GM23338 (cell line): ENCODE data around the gene TNS3. TPM values are rescaled to one million over a fixed set of nuclear protein-coding genes. Genes with fewer than 3 reads are reported as not detected.

Experiments used
- ATAC-seq: fragments of 200-7000 bp; cut with Tn5 transposase; 3 replicates; pipeline ENCODE4 v1.9.1; 2020
- DNase-seq: peaks from one replicate; pipeline ENCODE4 v3.0.0-alpha.2; 2015; ENCODE audit warnings: low spot score
- H2AFZ ChIP-seq: fragments of 200-600 bp; sonication (generic); 2 replicates; pipeline ENCODE4 v1.8.0; 2016; ENCODE audit warnings: antibody characterized with exemption, mild to moderate bottlenecking, moderate library complexity
- H3F3A ChIP-seq: fragments of 200-600 bp; sonication (generic); replicated peaks from 2 replicates; pipeline ENCODE4 v1.8.0; 2017; ENCODE audit warnings: antibody characterized with exemption, mixed run types, low read depth
- H3K27ac ChIP-seq: fragments of 200-600 bp; sonication (generic); 2 replicates; pipeline ENCODE4 v1.6.1; 2016; ENCODE audit warnings: low read depth
- H3K27me3 ChIP-seq: fragments of 200-600 bp; sonication (generic); 2 replicates; pipeline ENCODE4 v1.8.0; 2016; ENCODE audit warnings: mild to moderate bottlenecking, mixed run types, moderate library complexity; ENCODE audit not compliant: insufficient read depth
- H3K36me3 ChIP-seq: fragments of 200-600 bp; sonication (generic); 2 replicates; pipeline ENCODE4 v1.8.0; 2016; ENCODE audit warnings: mild to moderate bottlenecking; ENCODE audit not compliant: insufficient read depth
- H3K4me1 ChIP-seq: fragments of 200-600 bp; sonication (generic); 2 replicates; pipeline ENCODE4 v1.8.0; 2016; ENCODE audit warnings: mild to moderate bottlenecking, moderate library complexity; ENCODE audit not compliant: insufficient read depth
- H3K4me2 ChIP-seq: fragments of 200-600 bp; sonication (generic); 2 replicates; pipeline ENCODE4 v1.7.1; 2017; ENCODE audit warnings: mixed run types
- H3K4me3 ChIP-seq: fragments of 200-600 bp; sonication (generic); 2 replicates; pipeline ENCODE4 v1.6.1; 2016; ENCODE audit warnings: mixed run types
- H3K79me2 ChIP-seq: fragments of 200-600 bp; sonication (generic); replicated peaks from 2 replicates; pipeline ENCODE4 v1.8.0; 2017; ENCODE audit warnings: mild to moderate bottlenecking; ENCODE audit not compliant: insufficient read depth
- H3K9me2 ChIP-seq: fragments of 200-600 bp; sonication (generic); 2 replicates; pipeline ENCODE4 v1.8.0; 2017; ENCODE audit not compliant: insufficient read depth
- H4K20me1 ChIP-seq: fragments of 200-600 bp; sonication (generic); replicated peaks from 2 replicates; pipeline ENCODE4 v1.8.0; 2017; ENCODE audit warnings: mild to moderate bottlenecking; ENCODE audit not compliant: insufficient read depth
- H3K27ac Mint-ChIP-seq: 2 replicates; pipeline ENCODE4 v1.8.0; 2020; ENCODE audit warnings: inconsistent platforms, mild to moderate bottlenecking, moderate library complexity, mixed read lengths
- H3K27me3 Mint-ChIP-seq: 3 replicates; pipeline ENCODE4 v1.8.0; 2022; ENCODE audit warnings: low read depth, mild to moderate bottlenecking, moderate library complexity, mixed read lengths, inconsistent platforms; ENCODE audit not compliant: insufficient read depth, poor library complexity
- H3K36me3 Mint-ChIP-seq: 3 replicates; pipeline ENCODE4 v1.8.0; 2021; ENCODE audit warnings: low read depth, mild to moderate bottlenecking, inconsistent platforms, moderate library complexity, mixed read lengths
- H3K4me1 Mint-ChIP-seq: 3 replicates; pipeline ENCODE4 v1.8.0; 2020; ENCODE audit warnings: mild to moderate bottlenecking, inconsistent platforms, mixed read lengths
- H3K4me3 Mint-ChIP-seq: 3 replicates; pipeline ENCODE4 v1.8.0; 2021; ENCODE audit warnings: moderate library complexity, mild to moderate bottlenecking, inconsistent platforms, mixed read lengths
- H3K9me3 Mint-ChIP-seq: 3 replicates; pipeline ENCODE4 v1.8.0; 2020; ENCODE audit warnings: moderate library complexity, mild to moderate bottlenecking, inconsistent platforms, mixed read lengths
- CREB1 ChIP-seq: fragments of 250-450 bp; sonication (Bioruptor Pico); IDR thresholded peaks from 2 replicates; pipeline ENCODE4 v1.5.0; 2020; ENCODE audit warnings: low read depth, mild to moderate bottlenecking, moderate library complexity
- EZH2 ChIP-seq: fragments of 200-600 bp; sonication (generic); IDR thresholded peaks from one replicate; pipeline ENCODE4 v1.8.0; 2017; ENCODE audit warnings: antibody characterized with exemption, mild to moderate bottlenecking, low read depth; ENCODE audit not compliant: unreplicated experiment
- EZH2phosphoT487 ChIP-seq: fragments of 200-600 bp; sonication (generic); IDR thresholded peaks from one replicate; pipeline ENCODE4 v1.8.1; 2018; ENCODE audit warnings: antibody characterized with exemption; ENCODE audit not compliant: unreplicated experiment
- JUNB ChIP-seq: IDR thresholded peaks from one replicate; pipeline ENCODE4 v1.6.1; 2016; ENCODE audit warnings: antibody characterized with exemption; ENCODE audit not compliant: unreplicated experiment
- NANOG ChIP-seq: IDR thresholded peaks from 2 replicates; pipeline ENCODE4 v1.6.1; 2016; ENCODE audit warnings: antibody characterized with exemption, borderline replicate concordance
- POLR2AphosphoS5 ChIP-seq: IDR thresholded peaks from 2 replicates; pipeline ENCODE4 v1.6.1; 2016; ENCODE audit warnings: antibody characterized with exemption, low read depth
- STAT1 ChIP-seq: IDR thresholded peaks from one replicate; pipeline ENCODE4 v1.6.1; 2016; ENCODE audit warnings: antibody characterized with exemption; ENCODE audit not compliant: unreplicated experiment
- ZNF114 ChIP-seq: fragments of 250-450 bp; sonication (Bioruptor Pico); IDR thresholded peaks from 2 replicates; pipeline ENCODE4 v1.5.0; 2020; ENCODE audit warnings: mild to moderate bottlenecking, moderate library complexity
- ZNF331 ChIP-seq: fragments of 250-450 bp; sonication (Bioruptor Pico); IDR thresholded peaks from 2 replicates; pipeline ENCODE4 v1.5.0; 2020; ENCODE audit warnings: low read depth, mild to moderate bottlenecking, moderate library complexity
- polyA plus RNA-seq: library from polyadenylated mRNA; unstranded; fragments of >200 nt; fragmentation: Nextera tagmentation; extraction: Ambion mirVana; gene quantifications from 2 replicates; pipeline ENCODE4 v1.2.1, GENCODE V29; 2016
- total RNA-seq: library from RNA; depleted of rRNA; stranded (reverse); fragments of >200 nt; shearing (Covaris generic); gene quantifications from 2 replicates; pipeline ENCODE4 v1.2.3, GENCODE V29; 2014
- TF ChIP-seq, protein P1 (sequence below): fragments of 250-450 bp; sonication (Bioruptor Pico); IDR thresholded peaks from 2 replicates; pipeline ENCODE4 v1.5.0; 2020; ENCODE audit warnings: mild to moderate bottlenecking, moderate library complexity
- TF ChIP-seq, protein P2 (sequence below): IDR thresholded peaks from one replicate; pipeline ENCODE4 v1.6.1; 2018; ENCODE audit warnings: antibody characterized with exemption; ENCODE audit not compliant: unreplicated experiment
- TF ChIP-seq, protein P3 (sequence below), 2 experiments: fragments of 200-600 bp in 1 of 2; sonication (generic) in 1 of 2; conservative IDR thresholded peaks; 2 replicates each; pipeline versions ENCODE4 v1.5.1 to v1.6.1; 2016 to 2017; ENCODE audit warnings: antibody characterized with exemption in 2 of 2, low read depth in 2 of 2, mild to moderate bottlenecking in 2 of 2, moderate library complexity in 1 of 2
- TF ChIP-seq, protein P4 (sequence below): IDR thresholded peaks from 2 replicates; pipeline ENCODE4 v1.6.1; 2016; ENCODE audit warnings: antibody characterized with exemption

The TNS3 gene
- total and polyA plus RNA-seq, 2 experiments from 2014 or later = 6.2 to 28.7 TPM

DNA sequence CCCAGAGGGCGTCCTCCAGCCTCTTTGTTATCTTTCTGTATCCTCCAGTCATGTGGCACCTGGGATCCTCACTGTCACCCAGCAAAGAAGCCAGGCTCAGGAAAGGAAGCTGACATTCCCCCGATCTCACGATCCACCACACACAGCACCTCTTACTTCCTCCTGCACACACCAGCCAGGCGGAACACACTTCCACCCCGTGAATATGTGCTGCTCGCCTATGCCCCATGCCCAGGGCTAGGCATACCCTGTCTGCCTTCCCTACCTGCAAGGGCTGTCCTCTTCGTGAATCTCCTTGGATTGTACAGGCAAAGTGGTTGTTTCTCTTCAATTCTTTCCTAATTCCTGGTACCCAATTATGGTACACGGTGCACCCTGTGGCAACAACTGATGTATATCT, 191.0 kb downstream of the TNS3 start:
- H3K4me3 ChIP-seq = no peak overlapping the region
- DNase-seq (no peak), ATAC-seq (no peak)
- no peaks in the 10 kb centered on the region for H3K36me3 ChIP-seq
- H3K4me1 Mint-ChIP-seq = 0 out of 3 replicates have a peak, but pooled peaks cover 3% of the 10 kb centered on the region
- no peak overlapping the region for H3K4me3 Mint-ChIP-seq
- H3K27ac ChIP-seq = no peak overlapping the region
- no peak overlapping the region for H2AFZ ChIP-seq
- no peaks in the 10 kb centered on the region for H3F3A ChIP-seq
- no peaks in the 10 kb centered on the region for H3K4me1 ChIP-seq
- H3K36me3 Mint-ChIP-seq = peaks cover 6% of the 10 kb centered on the region; the same call in 1 of the 3 replicates
- 0 out of 2 replicates have a peak, but pooled peaks cover 3% of the 10 kb centered on the region for H4K20me1 ChIP-seq
- TF ChIP-seq NANOG = no peak
- TF ChIP-seq, protein P1, sequence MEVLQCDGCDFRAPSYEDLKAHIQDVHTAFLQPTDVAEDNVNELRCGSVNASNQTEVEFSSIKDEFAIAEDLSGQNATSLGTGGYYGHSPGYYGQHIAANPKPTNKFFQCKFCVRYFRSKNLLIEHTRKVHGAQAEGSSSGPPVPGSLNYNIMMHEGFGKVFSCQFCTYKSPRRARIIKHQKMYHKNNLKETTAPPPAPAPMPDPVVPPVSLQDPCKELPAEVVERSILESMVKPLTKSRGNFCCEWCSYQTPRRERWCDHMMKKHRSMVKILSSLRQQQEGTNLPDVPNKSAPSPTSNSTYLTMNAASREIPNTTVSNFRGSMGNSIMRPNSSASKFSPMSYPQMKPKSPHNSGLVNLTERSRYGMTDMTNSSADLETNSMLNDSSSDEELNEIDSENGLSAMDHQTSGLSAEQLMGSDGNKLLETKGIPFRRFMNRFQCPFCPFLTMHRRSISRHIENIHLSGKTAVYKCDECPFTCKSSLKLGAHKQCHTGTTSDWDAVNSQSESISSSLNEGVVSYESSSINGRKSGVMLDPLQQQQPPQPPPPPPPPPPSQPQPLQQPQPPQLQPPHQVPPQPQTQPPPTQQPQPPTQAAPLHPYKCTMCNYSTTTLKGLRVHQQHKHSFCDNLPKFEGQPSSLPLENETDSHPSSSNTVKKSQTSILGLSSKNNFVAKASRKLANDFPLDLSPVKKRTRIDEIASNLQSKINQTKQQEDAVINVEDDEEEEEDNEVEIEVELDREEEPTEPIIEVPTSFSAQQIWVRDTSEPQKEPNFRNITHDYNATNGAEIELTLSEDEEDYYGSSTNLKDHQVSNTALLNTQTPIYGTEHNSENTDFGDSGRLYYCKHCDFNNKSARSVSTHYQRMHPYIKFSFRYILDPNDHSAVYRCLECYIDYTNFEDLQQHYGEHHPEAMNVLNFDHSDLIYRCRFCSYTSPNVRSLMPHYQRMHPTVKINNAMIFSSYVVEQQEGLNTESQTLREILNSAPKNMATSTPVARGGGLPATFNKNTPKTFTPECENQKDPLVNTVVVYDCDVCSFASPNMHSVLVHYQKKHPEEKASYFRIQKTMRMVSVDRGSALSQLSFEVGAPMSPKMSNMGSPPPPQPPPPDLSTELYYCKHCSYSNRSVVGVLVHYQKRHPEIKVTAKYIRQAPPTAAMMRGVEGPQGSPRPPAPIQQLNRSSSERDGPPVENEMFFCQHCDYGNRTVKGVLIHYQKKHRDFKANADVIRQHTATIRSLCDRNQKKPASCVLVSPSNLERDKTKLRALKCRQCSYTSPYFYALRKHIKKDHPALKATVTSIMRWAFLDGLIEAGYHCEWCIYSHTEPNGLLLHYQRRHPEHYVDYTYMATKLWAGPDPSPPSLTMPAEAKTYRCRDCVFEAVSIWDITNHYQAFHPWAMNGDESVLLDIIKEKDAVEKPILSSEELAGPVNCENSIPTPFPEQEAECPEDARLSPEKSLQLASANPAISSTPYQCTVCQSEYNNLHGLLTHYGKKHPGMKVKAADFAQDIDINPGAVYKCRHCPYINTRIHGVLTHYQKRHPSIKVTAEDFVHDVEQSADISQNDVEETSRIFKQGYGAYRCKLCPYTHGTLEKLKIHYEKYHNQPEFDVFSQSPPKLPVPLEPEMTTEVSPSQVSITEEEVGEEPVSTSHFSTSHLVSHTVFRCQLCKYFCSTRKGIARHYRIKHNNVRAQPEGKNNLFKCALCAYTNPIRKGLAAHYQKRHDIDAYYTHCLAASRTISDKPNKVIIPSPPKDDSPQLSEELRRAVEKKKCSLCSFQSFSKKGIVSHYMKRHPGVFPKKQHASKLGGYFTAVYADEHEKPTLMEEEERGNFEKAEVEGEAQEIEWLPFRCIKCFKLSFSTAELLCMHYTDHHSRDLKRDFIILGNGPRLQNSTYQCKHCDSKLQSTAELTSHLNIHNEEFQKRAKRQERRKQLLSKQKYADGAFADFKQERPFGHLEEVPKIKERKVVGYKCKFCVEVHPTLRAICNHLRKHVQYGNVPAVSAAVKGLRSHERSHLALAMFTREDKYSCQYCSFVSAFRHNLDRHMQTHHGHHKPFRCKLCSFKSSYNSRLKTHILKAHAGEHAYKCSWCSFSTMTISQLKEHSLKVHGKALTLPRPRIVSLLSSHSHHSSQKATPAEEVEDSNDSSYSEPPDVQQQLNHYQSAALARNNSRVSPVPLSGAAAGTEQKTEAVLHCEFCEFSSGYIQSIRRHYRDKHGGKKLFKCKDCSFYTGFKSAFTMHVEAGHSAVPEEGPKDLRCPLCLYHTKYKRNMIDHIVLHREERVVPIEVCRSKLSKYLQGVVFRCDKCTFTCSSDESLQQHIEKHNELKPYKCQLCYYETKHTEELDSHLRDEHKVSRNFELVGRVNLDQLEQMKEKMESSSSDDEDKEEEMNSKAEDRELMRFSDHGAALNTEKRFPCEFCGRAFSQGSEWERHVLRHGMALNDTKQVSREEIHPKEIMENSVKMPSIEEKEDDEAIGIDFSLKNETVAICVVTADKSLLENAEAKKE (CRISPR knock-in tag) = no peak
- TF ChIP-seq ZNF331 (CRISPR knock-in tag) = no peak
- TF ChIP-seq ZNF114 (CRISPR knock-in tag) = no peak
- no peak for TF ChIP-seq STAT1
- TF ChIP-seq JUNB = no peak
- TF ChIP-seq, protein P2, sequence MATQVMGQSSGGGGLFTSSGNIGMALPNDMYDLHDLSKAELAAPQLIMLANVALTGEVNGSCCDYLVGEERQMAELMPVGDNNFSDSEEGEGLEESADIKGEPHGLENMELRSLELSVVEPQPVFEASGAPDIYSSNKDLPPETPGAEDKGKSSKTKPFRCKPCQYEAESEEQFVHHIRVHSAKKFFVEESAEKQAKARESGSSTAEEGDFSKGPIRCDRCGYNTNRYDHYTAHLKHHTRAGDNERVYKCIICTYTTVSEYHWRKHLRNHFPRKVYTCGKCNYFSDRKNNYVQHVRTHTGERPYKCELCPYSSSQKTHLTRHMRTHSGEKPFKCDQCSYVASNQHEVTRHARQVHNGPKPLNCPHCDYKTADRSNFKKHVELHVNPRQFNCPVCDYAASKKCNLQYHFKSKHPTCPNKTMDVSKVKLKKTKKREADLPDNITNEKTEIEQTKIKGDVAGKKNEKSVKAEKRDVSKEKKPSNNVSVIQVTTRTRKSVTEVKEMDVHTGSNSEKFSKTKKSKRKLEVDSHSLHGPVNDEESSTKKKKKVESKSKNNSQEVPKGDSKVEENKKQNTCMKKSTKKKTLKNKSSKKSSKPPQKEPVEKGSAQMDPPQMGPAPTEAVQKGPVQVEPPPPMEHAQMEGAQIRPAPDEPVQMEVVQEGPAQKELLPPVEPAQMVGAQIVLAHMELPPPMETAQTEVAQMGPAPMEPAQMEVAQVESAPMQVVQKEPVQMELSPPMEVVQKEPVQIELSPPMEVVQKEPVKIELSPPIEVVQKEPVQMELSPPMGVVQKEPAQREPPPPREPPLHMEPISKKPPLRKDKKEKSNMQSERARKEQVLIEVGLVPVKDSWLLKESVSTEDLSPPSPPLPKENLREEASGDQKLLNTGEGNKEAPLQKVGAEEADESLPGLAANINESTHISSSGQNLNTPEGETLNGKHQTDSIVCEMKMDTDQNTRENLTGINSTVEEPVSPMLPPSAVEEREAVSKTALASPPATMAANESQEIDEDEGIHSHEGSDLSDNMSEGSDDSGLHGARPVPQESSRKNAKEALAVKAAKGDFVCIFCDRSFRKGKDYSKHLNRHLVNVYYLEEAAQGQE = no peak
- TF ChIP-seq EZH2phosphoT487 = no peak
- TF ChIP-seq CREB1 (CRISPR knock-in tag) = no peak
- no peak for TF ChIP-seq POLR2AphosphoS5
- no peak for TF ChIP-seq EZH2
- TF ChIP-seq, protein P3, sequence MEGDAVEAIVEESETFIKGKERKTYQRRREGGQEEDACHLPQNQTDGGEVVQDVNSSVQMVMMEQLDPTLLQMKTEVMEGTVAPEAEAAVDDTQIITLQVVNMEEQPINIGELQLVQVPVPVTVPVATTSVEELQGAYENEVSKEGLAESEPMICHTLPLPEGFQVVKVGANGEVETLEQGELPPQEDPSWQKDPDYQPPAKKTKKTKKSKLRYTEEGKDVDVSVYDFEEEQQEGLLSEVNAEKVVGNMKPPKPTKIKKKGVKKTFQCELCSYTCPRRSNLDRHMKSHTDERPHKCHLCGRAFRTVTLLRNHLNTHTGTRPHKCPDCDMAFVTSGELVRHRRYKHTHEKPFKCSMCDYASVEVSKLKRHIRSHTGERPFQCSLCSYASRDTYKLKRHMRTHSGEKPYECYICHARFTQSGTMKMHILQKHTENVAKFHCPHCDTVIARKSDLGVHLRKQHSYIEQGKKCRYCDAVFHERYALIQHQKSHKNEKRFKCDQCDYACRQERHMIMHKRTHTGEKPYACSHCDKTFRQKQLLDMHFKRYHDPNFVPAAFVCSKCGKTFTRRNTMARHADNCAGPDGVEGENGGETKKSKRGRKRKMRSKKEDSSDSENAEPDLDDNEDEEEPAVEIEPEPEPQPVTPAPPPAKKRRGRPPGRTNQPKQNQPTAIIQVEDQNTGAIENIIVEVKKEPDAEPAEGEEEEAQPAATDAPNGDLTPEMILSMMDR (conservative IDR thresholded peaks at IDR 0.05; ENCODE audit: low read depth in 2 of 2) = no peak
- TF ChIP-seq, protein P4, sequence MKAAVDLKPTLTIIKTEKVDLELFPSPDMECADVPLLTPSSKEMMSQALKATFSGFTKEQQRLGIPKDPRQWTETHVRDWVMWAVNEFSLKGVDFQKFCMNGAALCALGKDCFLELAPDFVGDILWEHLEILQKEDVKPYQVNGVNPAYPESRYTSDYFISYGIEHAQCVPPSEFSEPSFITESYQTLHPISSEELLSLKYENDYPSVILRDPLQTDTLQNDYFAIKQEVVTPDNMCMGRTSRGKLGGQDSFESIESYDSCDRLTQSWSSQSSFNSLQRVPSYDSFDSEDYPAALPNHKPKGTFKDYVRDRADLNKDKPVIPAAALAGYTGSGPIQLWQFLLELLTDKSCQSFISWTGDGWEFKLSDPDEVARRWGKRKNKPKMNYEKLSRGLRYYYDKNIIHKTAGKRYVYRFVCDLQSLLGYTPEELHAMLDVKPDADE = no peak
- no peak overlapping the region for H3K27ac Mint-ChIP-seq
- no peaks in the 10 kb centered on the region for H3K27me3 ChIP-seq
- no peaks in the 10 kb centered on the region for H3K9me2 ChIP-seq
- no peak overlapping the region for H3K4me2 ChIP-seq
- no peaks in the 10 kb centered on the region; the same call in 2 of the 3 replicates for H3K9me3 Mint-ChIP-seq
- no peaks in the 10 kb centered on the region for H3K79me2 ChIP-seq
- peaks cover 1% of the 10 kb centered on the region for H3K27me3 Mint-ChIP-seq
